WTC11 (cell line): ENCODE results near the gene KIF5C. TPM values are rescaled to one million over a fixed set of nuclear protein-coding genes. Genes with fewer than 3 reads are reported as not detected.

ENCODE experiments used
- ATAC-seq: fragments of 200-7000 bp; cut with Tn5 transposase; 2 replicates; pipeline ENCODE4 v1.10.0; 2021; ENCODE audit warnings: mild to moderate bottlenecking, moderate library complexity
- CTCF ChIA-PET: fragments of 300-600 bp; sonication (Branson Sonifier 250); formaldehyde crosslinking; loops from one replicate; lab custom pipeline; 2021; ENCODE audit warnings: antibody characterized with exemption; lab: Charles Lee
- POLR2A ChIA-PET: fragments of 350-600 bp; sonication (Branson Sonifier 250); formaldehyde crosslinking; loops from one replicate; lab custom pipeline; 2021; ENCODE audit warnings: antibody characterized with exemption; lab: Charles Lee
- DNase-seq: peaks from one replicate; pipeline ENCODE4 v3.0.0; 2021; ENCODE audit warnings: low spot score
- H3K27ac Mint-ChIP-seq: 2 replicates; pipeline ENCODE4 v1.8.0; 2021; ENCODE audit warnings: mixed read lengths
- H3K27me3 Mint-ChIP-seq: 2 replicates; pipeline ENCODE4 v1.8.0; 2021; ENCODE audit warnings: low read depth, mild to moderate bottlenecking, moderate library complexity, mixed read lengths
- H3K36me3 Mint-ChIP-seq: 2 replicates; pipeline ENCODE4 v1.8.0; 2021; ENCODE audit warnings: mixed read lengths
- H3K4me1 Mint-ChIP-seq: 2 replicates; pipeline ENCODE4 v1.8.0; 2022; ENCODE audit warnings: mixed read lengths
- H3K4me3 Mint-ChIP-seq: 2 replicates; pipeline ENCODE4 v1.8.0; 2021; ENCODE audit warnings: mild to moderate bottlenecking, moderate library complexity, mixed read lengths
- H3K9me3 Mint-ChIP-seq: 2 replicates; pipeline ENCODE4 v1.8.0; 2021; ENCODE audit warnings: mixed read lengths
- ELF4 ChIP-seq: sonication (generic); formaldehyde crosslinking; IDR thresholded peaks from 2 replicates; pipeline ENCODE4 v1.8.1; 2022; ENCODE audit warnings: low read depth, mild to moderate bottlenecking, moderate library complexity, missing genetic modification reagents
- EMX1 ChIP-seq: fragments of 250-450 bp; sonication (Bioruptor Pico); IDR thresholded peaks from 2 replicates; pipeline ENCODE4 v1.8.0; 2021; ENCODE audit warnings: mild to moderate bottlenecking
- ESRRA ChIP-seq: sonication (generic); formaldehyde crosslinking; IDR thresholded peaks from 2 replicates; pipeline ENCODE4 v1.8.1; 2022; ENCODE audit warnings: mild to moderate bottlenecking, missing genetic modification reagents, borderline replicate concordance
- FOXP1 ChIP-seq: sonication (generic); formaldehyde crosslinking; IDR thresholded peaks from 2 replicates; pipeline ENCODE4 v1.8.0; 2022; ENCODE audit warnings: missing genetic modification reagents, mild to moderate bottlenecking, moderate library complexity, borderline replicate concordance
- GRHL2 ChIP-seq: fragments of 250-450 bp; sonication (Bioruptor Pico); IDR thresholded peaks from 2 replicates; pipeline ENCODE4 v1.8.0; 2022; ENCODE audit warnings: mild to moderate bottlenecking, moderate library complexity; ENCODE audit not compliant: insufficient replicate concordance, severe bottlenecking
- HMGXB4 ChIP-seq: sonication (generic); formaldehyde crosslinking; IDR thresholded peaks from 2 replicates; pipeline ENCODE4 v1.8.1; 2023; ENCODE audit warnings: mild to moderate bottlenecking, moderate library complexity, missing genetic modification reagents
- IRF2 ChIP-seq: sonication (generic); formaldehyde crosslinking; IDR thresholded peaks from 2 replicates; pipeline ENCODE4 v1.8.0; 2022; ENCODE audit warnings: low read depth, missing genetic modification reagents, borderline replicate concordance
- JUN ChIP-seq: sonication (generic); formaldehyde crosslinking; IDR thresholded peaks from 2 replicates; pipeline ENCODE4 v1.8.0; 2023; ENCODE audit warnings: mild to moderate bottlenecking, missing genetic modification reagents
- KAT7 ChIP-seq: sonication (generic); formaldehyde crosslinking; IDR thresholded peaks from 2 replicates; pipeline ENCODE4 v1.8.1; 2023; ENCODE audit warnings: missing genetic modification reagents, mild to moderate bottlenecking, borderline replicate concordance
- NFE2L1 ChIP-seq: sonication (generic); formaldehyde crosslinking; IDR thresholded peaks from 2 replicates; pipeline ENCODE4 v1.8.1; 2023; ENCODE audit warnings: missing genetic modification reagents
- TEAD1 ChIP-seq: sonication (generic); formaldehyde crosslinking; IDR thresholded peaks from 2 replicates; pipeline ENCODE4 v1.8.0; 2022; ENCODE audit warnings: mild to moderate bottlenecking, missing genetic modification reagents
- ZNF317 ChIP-seq: sonication (generic); formaldehyde crosslinking; IDR thresholded peaks from 2 replicates; pipeline ENCODE4 v1.8.1; 2023; ENCODE audit warnings: low read depth, mild to moderate bottlenecking, moderate library complexity, missing genetic modification reagents, borderline replicate concordance
- ZNF671 ChIP-seq: fragments of 250-450 bp; sonication (Bioruptor Pico); IDR thresholded peaks from 2 replicates; pipeline ENCODE4 v1.8.0; 2021; ENCODE audit warnings: mild to moderate bottlenecking
- total RNA-seq: library from RNA; stranded (reverse); gene quantifications from 3 replicates; pipeline ENCODE4 v1.2.3, GENCODE V29; 2021
- TF ChIP-seq, protein P1 (sequence below): fragments of 250-450 bp; sonication (Bioruptor Pico); IDR thresholded peaks from 2 replicates; pipeline ENCODE4 v1.8.0; 2021; ENCODE audit warnings: mild to moderate bottlenecking
- TF ChIP-seq, protein P2 (sequence below): fragments of 250-450 bp; sonication (Bioruptor Pico); IDR thresholded peaks from 2 replicates; pipeline ENCODE4 v1.9.0; 2021; ENCODE audit warnings: mild to moderate bottlenecking
- TF ChIP-seq, protein P3 (sequence below): fragments of 250-450 bp; sonication (Bioruptor Pico); IDR thresholded peaks from 2 replicates; pipeline ENCODE4 v1.9.0; 2021; ENCODE audit warnings: mild to moderate bottlenecking
- TF ChIP-seq, protein P4 (sequence below): sonication (generic); formaldehyde crosslinking; conservative IDR thresholded peaks from 2 replicates; pipeline ENCODE4 v1.8.1; 2023; ENCODE audit warnings: mild to moderate bottlenecking, low read depth, missing genetic modification reagents, moderate library complexity

The KIF5C gene
- total RNA-seq, 1 experiment from 2014 or later: 73.5 TPM

DNA sequence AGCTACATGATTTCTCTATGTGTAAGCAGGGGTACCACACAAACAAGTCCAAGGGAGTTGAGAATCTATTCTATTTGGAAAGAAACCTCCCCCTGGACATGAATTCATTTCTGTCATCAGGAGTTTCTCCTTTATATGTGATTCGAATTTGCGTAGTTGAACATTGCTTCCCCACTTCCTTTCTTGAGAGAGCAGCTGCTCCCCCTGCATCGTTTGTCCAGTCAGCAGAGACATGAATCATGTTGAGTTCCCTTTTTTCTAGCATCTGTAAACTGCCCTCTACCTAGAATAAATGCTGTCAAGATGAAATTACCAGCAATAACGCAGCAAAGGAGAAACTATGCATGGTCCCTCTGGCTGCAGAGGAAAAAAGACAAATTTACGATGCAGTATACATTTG lies 73.8 kb downstream of the KIF5C start (continued):
- no peak for TF ChIP-seq ZNF317

DNA sequence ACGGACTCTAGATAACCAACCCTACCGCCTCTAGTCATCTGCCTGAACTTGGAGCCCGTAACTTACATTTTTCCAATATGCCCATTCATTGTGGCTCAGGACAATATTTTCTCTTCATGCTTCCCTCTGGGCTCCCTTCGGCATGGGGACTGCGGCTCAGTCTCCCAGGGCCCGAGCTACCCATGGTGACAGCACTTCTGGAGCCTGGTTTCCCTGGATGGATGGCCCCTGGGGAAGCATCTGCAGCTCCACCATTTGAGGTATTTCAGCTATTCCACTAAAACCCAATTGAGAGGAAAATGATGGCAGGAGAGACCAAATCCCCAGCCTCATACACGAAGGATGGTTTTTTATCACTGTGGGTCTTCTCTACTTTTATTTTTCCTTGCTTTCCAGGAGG lies 74.3 kb downstream of the KIF5C start:
- CTCF ChIA-PET: no interaction called here

More for the DNA sequence above, 74.3 kb downstream of the KIF5C start:
- no peak for TF ChIP-seq ELF4
- TF ChIP-seq, protein P1, sequence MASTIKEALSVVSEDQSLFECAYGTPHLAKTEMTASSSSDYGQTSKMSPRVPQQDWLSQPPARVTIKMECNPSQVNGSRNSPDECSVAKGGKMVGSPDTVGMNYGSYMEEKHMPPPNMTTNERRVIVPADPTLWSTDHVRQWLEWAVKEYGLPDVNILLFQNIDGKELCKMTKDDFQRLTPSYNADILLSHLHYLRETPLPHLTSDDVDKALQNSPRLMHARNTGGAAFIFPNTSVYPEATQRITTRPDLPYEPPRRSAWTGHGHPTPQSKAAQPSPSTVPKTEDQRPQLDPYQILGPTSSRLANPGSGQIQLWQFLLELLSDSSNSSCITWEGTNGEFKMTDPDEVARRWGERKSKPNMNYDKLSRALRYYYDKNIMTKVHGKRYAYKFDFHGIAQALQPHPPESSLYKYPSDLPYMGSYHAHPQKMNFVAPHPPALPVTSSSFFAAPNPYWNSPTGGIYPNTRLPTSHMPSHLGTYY (CRISPR knock-in tag): no peak
- TF ChIP-seq, protein P2, sequence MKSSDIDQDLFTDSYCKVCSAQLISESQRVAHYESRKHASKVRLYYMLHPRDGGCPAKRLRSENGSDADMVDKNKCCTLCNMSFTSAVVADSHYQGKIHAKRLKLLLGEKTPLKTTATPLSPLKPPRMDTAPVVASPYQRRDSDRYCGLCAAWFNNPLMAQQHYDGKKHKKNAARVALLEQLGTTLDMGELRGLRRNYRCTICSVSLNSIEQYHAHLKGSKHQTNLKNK (CRISPR knock-in tag): no peak
- no peak for TF ChIP-seq TEAD1 (CRISPR knock-in tag)
- TF ChIP-seq JUN (CRISPR knock-in tag): no peak
- TF ChIP-seq ZNF671 (CRISPR knock-in tag): no peak
- TF ChIP-seq IRF2 (CRISPR knock-in tag): no peak
- TF ChIP-seq NFE2L1: no peak
- no peak for TF ChIP-seq GRHL2
- no peak for TF ChIP-seq ESRRA (CRISPR knock-in tag)
- no peak for TF ChIP-seq FOXP1 (CRISPR knock-in tag)
- TF ChIP-seq HMGXB4: no peak
- no peak for TF ChIP-seq KAT7 (CRISPR knock-in tag)
- TF ChIP-seq, protein P3, sequence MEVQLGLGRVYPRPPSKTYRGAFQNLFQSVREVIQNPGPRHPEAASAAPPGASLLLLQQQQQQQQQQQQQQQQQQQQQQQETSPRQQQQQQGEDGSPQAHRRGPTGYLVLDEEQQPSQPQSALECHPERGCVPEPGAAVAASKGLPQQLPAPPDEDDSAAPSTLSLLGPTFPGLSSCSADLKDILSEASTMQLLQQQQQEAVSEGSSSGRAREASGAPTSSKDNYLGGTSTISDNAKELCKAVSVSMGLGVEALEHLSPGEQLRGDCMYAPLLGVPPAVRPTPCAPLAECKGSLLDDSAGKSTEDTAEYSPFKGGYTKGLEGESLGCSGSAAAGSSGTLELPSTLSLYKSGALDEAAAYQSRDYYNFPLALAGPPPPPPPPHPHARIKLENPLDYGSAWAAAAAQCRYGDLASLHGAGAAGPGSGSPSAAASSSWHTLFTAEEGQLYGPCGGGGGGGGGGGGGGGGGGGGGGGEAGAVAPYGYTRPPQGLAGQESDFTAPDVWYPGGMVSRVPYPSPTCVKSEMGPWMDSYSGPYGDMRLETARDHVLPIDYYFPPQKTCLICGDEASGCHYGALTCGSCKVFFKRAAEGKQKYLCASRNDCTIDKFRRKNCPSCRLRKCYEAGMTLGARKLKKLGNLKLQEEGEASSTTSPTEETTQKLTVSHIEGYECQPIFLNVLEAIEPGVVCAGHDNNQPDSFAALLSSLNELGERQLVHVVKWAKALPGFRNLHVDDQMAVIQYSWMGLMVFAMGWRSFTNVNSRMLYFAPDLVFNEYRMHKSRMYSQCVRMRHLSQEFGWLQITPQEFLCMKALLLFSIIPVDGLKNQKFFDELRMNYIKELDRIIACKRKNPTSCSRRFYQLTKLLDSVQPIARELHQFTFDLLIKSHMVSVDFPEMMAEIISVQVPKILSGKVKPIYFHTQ (CRISPR knock-in tag): no peak
- no peak for TF ChIP-seq EMX1 (CRISPR knock-in tag)
- TF ChIP-seq, protein P4, sequence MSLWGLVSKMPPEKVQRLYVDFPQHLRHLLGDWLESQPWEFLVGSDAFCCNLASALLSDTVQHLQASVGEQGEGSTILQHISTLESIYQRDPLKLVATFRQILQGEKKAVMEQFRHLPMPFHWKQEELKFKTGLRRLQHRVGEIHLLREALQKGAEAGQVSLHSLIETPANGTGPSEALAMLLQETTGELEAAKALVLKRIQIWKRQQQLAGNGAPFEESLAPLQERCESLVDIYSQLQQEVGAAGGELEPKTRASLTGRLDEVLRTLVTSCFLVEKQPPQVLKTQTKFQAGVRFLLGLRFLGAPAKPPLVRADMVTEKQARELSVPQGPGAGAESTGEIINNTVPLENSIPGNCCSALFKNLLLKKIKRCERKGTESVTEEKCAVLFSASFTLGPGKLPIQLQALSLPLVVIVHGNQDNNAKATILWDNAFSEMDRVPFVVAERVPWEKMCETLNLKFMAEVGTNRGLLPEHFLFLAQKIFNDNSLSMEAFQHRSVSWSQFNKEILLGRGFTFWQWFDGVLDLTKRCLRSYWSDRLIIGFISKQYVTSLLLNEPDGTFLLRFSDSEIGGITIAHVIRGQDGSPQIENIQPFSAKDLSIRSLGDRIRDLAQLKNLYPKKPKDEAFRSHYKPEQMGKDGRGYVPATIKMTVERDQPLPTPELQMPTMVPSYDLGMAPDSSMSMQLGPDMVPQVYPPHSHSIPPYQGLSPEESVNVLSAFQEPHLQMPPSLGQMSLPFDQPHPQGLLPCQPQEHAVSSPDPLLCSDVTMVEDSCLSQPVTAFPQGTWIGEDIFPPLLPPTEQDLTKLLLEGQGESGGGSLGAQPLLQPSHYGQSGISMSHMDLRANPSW (CRISPR knock-in tag): no peak
- Mint-ChIP-seq H3K9me3 (no peaks in the 10 kb centered on the region), H3K4me3 (no peak overlapping the region), H3K36me3 (peaks cover 46% of the 10 kb centered on the region), H3K4me1 (no peaks in the 10 kb centered on the region), H3K27ac (no peak overlapping the region), H3K27me3 (no peaks in the 10 kb centered on the region)
- ATAC-seq (no peak), DNase-seq (no peak)
- POLR2A ChIA-PET: no interaction called here
